Sigmoid colon (tissue), 4 donors: ENCODE data around the gene SMAP2.

Experiments
- CTCF ChIP-seq, 4 experiments: fragments of 450-650 bp in 3 of 4; fragments of 200-600 bp in 1 of 4; IDR thresholded peaks; one replicate each; pipeline ENCODE4 v1.5.1; 2016 to 2019; ENCODE audit warnings: antibody characterized with exemption in 4 of 4, mild to moderate bottlenecking in 3 of 4, moderate library complexity in 2 of 4
- EP300 ChIP-seq, 4 donors: sonication (generic); formaldehyde crosslinking; IDR thresholded peaks; one replicate each; pipeline ENCODE4 v1.6.1; 2017; ENCODE audit warnings: antibody characterized with exemption in 4 of 4

GRCh38 chr1:40377512-40377911 lies 4.0 kb downstream of the SMAP2 start:
- TF ChIP-seq EP300 (IDR thresholded peaks at IDR 0.05) (no peak), CTCF (IDR thresholded peaks at IDR 0.05) (no peak)
